Measurements from ENCODE around the gene ECHS1. TPM values are rescaled to one million over a fixed set of nuclear protein-coding genes. Genes with fewer than 3 reads are reported as not detected.

ECHS1 gene
- total RNA-seq, 1 experiment from 2014 or later: 90.7 TPM

- intact Hi-C loops (cut with micrococcal nuclease; ENCODE audit: unreplicated experiment): no loop called here
- ChIA-PET POLR2A (ENCODE audit: unreplicated experiment) (no interaction called here), CTCF (no interaction called here)
- Histone ChIP-seq H3K36me3 (ENCODE audit: low read depth) (peaks cover 7% of the 10 kb centered on the region; the same call in 1 of the 2 replicates), H3K27ac (no peak overlapping the region), H3K79me2 (ENCODE audit: low read depth) (peaks cover 18% of the 10 kb centered on the region; the same call in 1 of the 2 replicates), H3K4me3 (no peak overlapping the region), H3F3A (ENCODE audit: insufficient read depth, low read depth) (no peaks in the 10 kb centered on the region), H3K27me3 (ENCODE audit: insufficient read depth, low read depth) (no peaks in the 10 kb centered on the region), H3K4me2 (no peak overlapping the region), H4K20me1 (ENCODE audit: insufficient read depth) (no peaks in the 10 kb centered on the region), H3K9me3 (ENCODE audit: insufficient read depth, low read depth) (no peaks in the 10 kb centered on the region), H3K4me1 (replicated peaks; ENCODE audit: insufficient read depth) (no peaks in the 10 kb centered on the region), H3K9me2 (ENCODE audit: insufficient read depth) (no peaks in the 10 kb centered on the region), H2AFZ (no peak overlapping the region)
- DNase-seq: no peak
- no TSS peak for BruUV-seq (replicated peaks)
- no peak for TF ChIP-seq CTCF (conservative IDR thresholded peaks at IDR 0.05)
- TF ChIP-seq EZH2 (IDR thresholded peaks at IDR 0.05; ENCODE audit: low read depth): no peak
Measured at GRCh38 chr10:133405272-133405671, 32.1 kb upstream of the ECHS1 start.

GRCh38 chr10:133403784-133404183 is 30.6 kb upstream of the ECHS1 start:
- ChIA-PET CTCF (no interaction called here), POLR2A (ENCODE audit: unreplicated experiment) (no interaction called here)
- no peak overlapping the region for H2AFZ ChIP-seq
- no peaks in the 10 kb centered on the region for H3K9me2 ChIP-seq (ENCODE audit: insufficient read depth)
- intact Hi-C loops (cut with micrococcal nuclease; ENCODE audit: unreplicated experiment): no loop called here
- H4K20me1 ChIP-seq (ENCODE audit: insufficient read depth): no peaks in the 10 kb centered on the region
- no peak overlapping the region for H3K27ac ChIP-seq
- no peaks in the 10 kb centered on the region for H3K27me3 ChIP-seq (ENCODE audit: insufficient read depth, low read depth)
- DNase-seq: no peak
- H3K4me2 ChIP-seq: no peak overlapping the region
- H3F3A ChIP-seq (ENCODE audit: insufficient read depth, low read depth): no peaks in the 10 kb centered on the region
- peaks cover 10% of the 10 kb centered on the region; the same call in 1 of the 2 replicates for H3K79me2 ChIP-seq (ENCODE audit: low read depth)
- H3K36me3 ChIP-seq (ENCODE audit: low read depth): no peaks in the 10 kb centered on the region; the same call in 1 of the 2 replicates
- BruUV-seq (replicated peaks): no TSS peak
- TF ChIP-seq EZH2 (IDR thresholded peaks at IDR 0.05; ENCODE audit: low read depth) (no peak), CTCF (conservative IDR thresholded peaks at IDR 0.05) (no peak)
- no peak overlapping the region for H3K4me3 ChIP-seq
- H3K9me3 ChIP-seq (ENCODE audit: insufficient read depth, low read depth): no peaks in the 10 kb centered on the region
- no peaks in the 10 kb centered on the region for H3K4me1 ChIP-seq (replicated peaks; ENCODE audit: insufficient read depth)

- peaks cover 6% of the 10 kb centered on the region; the same call in 1 of the 2 replicates for H3K79me2 ChIP-seq (ENCODE audit: low read depth)
- no TSS peak for BruUV-seq (replicated peaks)
- CTCF ChIA-PET: no interaction called here
Measured at GRCh38 chr10:133403359-133403758, 30.2 kb upstream of the ECHS1 start.

More at GRCh38 chr10:133403359-133403758, 30.2 kb upstream of the ECHS1 start:
- Histone ChIP-seq H2AFZ (no peak overlapping the region), H3K4me2 (no peak overlapping the region), H3K9me3 (ENCODE audit: insufficient read depth, low read depth) (no peaks in the 10 kb centered on the region), H3K4me1 (replicated peaks; ENCODE audit: insufficient read depth) (no peaks in the 10 kb centered on the region), H3K9me2 (ENCODE audit: insufficient read depth) (no peaks in the 10 kb centered on the region), H3K27me3 (ENCODE audit: insufficient read depth, low read depth) (no peaks in the 10 kb centered on the region), H3K27ac (no peak overlapping the region), H3F3A (ENCODE audit: insufficient read depth, low read depth) (no peaks in the 10 kb centered on the region), H3K36me3 (ENCODE audit: low read depth) (no peaks in the 10 kb centered on the region; the same call in 1 of the 2 replicates), H4K20me1 (ENCODE audit: insufficient read depth) (no peaks in the 10 kb centered on the region), H3K4me3 (no peak overlapping the region)
- no peak for TF ChIP-seq CTCF (conservative IDR thresholded peaks at IDR 0.05)
- TF ChIP-seq EZH2 (IDR thresholded peaks at IDR 0.05; ENCODE audit: low read depth): no peak
- intact Hi-C loops (cut with micrococcal nuclease; ENCODE audit: unreplicated experiment): no loop called here
- no peak for DNase-seq
- POLR2A ChIA-PET (ENCODE audit: unreplicated experiment): no interaction called here
